Measurements from ENCODE around the gene TTC34. TPM values are rescaled to one million over a fixed set of nuclear protein-coding genes. Genes with fewer than 3 reads are reported as not detected.
A peak's percentile ranks its signal among the peaks of the same experiment; 100 is the strongest.

TTC34 gene
- total RNA-seq, 2 donors from 2014 or later = 0.41 to 0.63 TPM

GRCh38 chr1:2594641-2595131 is 206.8 kb downstream of the TTC34 start:
- H3K27me3 ChIP-seq (replicated peaks; ENCODE audit: insufficient read depth) = no peaks in the 10 kb centered on the region
- no peaks in the 10 kb centered on the region for H3K9me3 ChIP-seq
- H3K4me1 ChIP-seq (ENCODE audit: control insufficient read depth in 1 of 2, low read depth in 2 of 2) = no peaks in the 10 kb centered on the region
- no peak for DNase-seq (ENCODE audit: low spot score)
- TF ChIP-seq, protein P1, sequence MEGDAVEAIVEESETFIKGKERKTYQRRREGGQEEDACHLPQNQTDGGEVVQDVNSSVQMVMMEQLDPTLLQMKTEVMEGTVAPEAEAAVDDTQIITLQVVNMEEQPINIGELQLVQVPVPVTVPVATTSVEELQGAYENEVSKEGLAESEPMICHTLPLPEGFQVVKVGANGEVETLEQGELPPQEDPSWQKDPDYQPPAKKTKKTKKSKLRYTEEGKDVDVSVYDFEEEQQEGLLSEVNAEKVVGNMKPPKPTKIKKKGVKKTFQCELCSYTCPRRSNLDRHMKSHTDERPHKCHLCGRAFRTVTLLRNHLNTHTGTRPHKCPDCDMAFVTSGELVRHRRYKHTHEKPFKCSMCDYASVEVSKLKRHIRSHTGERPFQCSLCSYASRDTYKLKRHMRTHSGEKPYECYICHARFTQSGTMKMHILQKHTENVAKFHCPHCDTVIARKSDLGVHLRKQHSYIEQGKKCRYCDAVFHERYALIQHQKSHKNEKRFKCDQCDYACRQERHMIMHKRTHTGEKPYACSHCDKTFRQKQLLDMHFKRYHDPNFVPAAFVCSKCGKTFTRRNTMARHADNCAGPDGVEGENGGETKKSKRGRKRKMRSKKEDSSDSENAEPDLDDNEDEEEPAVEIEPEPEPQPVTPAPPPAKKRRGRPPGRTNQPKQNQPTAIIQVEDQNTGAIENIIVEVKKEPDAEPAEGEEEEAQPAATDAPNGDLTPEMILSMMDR (IDR thresholded peaks at IDR 0.05) = no peak
- ATAC-seq (ENCODE audit: insufficient number of reproducible peaks, low FRiP score, low read depth) = no peak
- no peak overlapping the region for H3K4me3 ChIP-seq
- H3K27ac ChIP-seq = no peak overlapping the region
- no peaks in the 10 kb centered on the region for H3K36me3 ChIP-seq

DNA sequence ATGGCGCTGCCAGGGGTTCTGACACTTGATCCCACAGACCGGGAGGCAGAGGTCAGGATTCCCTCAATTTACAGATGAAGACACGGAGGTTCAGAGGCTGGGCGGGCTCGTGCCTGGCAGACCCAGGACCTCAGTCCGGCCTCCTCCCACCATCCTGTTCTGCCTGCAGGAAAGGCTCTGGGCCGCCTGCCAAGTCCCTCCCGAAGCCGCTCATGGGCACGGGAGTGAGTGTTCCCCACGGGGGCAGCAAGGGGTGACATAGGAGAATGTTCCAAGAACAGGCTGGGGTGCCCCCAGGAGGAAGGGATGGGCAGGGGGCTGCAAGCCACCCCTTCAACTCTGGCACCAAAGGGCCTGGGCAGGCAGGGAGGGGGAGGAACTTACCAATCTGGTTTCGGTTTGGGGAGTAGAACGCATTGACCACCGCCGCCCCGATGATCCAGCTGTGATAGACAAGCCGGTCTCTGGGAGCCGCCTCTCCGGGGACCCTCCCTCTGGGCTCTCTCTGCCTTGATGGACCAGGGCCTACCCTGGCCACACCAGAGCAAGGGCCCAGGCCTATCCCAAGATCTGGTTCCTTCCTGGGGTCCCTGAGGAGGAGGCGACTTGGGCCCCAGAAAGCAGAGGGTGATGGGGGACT is 207.4 kb downstream of the TTC34 start:
- TF ChIP-seq, protein P1 (IDR thresholded peaks at IDR 0.05) = no peak
- no peaks in the 10 kb centered on the region for H3K36me3 ChIP-seq
- H3K27ac ChIP-seq = no peak overlapping the region
- H3K9me3 ChIP-seq = no peaks in the 10 kb centered on the region
- ATAC-seq (ENCODE audit: insufficient number of reproducible peaks, low FRiP score, low read depth) (no peak), DNase-seq (ENCODE audit: low spot score) (no peak)
- no peaks in the 10 kb centered on the region for H3K4me1 ChIP-seq (ENCODE audit: control insufficient read depth in 1 of 2, low read depth in 2 of 2)
- no peaks in the 10 kb centered on the region for H3K27me3 ChIP-seq (replicated peaks; ENCODE audit: insufficient read depth)
- H3K4me3 ChIP-seq = peak overlapping the region; percentile 36

DNA sequence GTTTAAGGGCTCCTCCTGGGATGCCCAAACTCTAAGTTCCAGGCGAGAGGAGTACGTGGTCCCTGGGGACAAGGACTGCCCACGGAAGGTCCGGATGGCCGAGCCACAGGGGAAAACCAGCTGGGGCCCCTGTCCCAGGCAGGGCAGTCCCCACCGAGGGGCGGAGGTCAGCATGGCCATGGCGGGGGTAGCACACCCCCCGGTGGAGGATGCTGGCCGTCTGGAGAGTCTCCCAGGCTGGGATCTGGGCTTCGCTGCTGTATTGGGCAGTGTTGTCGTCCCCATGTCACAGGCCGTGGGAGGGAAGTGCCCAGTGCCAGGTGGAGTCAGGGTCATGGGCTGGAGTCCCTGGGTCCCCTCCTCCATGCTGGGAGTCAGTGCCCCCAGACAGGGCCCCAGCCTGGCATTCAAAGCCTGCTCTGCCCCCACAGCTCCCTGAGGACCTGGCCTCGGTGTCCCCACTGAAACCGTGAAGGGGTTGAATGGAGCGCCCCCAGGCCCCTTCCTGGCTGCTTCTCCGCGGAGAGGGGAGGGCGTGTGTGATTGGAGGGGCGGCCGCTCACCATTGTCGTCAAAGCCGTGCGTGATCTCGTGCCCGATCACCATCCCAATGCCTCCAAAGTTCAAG is 208.1 kb downstream of the TTC34 start:
- TF ChIP-seq, protein P1 (IDR thresholded peaks at IDR 0.05) = no peak
- DNase-seq (ENCODE audit: low spot score) (no peak), ATAC-seq (ENCODE audit: insufficient number of reproducible peaks, low FRiP score, low read depth) (no peak)
- no peaks in the 10 kb centered on the region for H3K36me3 ChIP-seq
- no peaks in the 10 kb centered on the region for H3K27me3 ChIP-seq (replicated peaks; ENCODE audit: insufficient read depth)
- H3K4me1 ChIP-seq (ENCODE audit: control insufficient read depth in 1 of 2, low read depth in 2 of 2) = no peaks in the 10 kb centered on the region
- H3K4me3 ChIP-seq = no peak overlapping the region
- H3K27ac ChIP-seq = no peak overlapping the region
- no peaks in the 10 kb centered on the region for H3K9me3 ChIP-seq

DNA sequence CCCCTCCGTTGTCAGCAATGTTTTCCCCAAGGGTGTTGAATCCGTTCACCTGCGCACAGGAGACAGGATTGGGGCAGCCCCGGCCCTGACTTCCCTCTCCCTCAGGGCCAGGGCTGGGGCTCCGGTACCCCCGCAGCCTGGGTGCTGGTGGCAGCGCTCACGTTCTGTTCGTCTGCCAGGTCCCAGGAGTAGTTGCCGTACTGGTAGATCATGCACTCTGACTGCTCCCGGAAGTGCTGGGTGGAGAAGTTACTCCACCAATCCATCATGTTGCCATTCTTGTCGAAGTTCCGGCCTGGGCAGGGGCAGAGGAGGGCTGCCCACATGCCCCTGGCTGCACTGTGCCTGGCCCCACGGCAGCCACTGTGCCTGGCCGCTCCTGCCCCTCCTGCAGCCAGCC is 208.8 kb downstream of the TTC34 start:
- DNase-seq (ENCODE audit: low spot score) (no peak), ATAC-seq (ENCODE audit: insufficient number of reproducible peaks, low FRiP score, low read depth) (no peak)
- H3K4me1 ChIP-seq (ENCODE audit: control insufficient read depth in 1 of 2, low read depth in 2 of 2) = peaks cover 0 to 3% of the 10 kb centered on the region in 2 donors
- no peaks in the 10 kb centered on the region for H3K36me3 ChIP-seq
- TF ChIP-seq, protein P1 (IDR thresholded peaks at IDR 0.05) = no peak
- H3K9me3 ChIP-seq = no peaks in the 10 kb centered on the region
- H3K27me3 ChIP-seq (replicated peaks; ENCODE audit: insufficient read depth) = no peaks in the 10 kb centered on the region
- no peak overlapping the region for H3K27ac ChIP-seq
- no peak overlapping the region for H3K4me3 ChIP-seq

DNA sequence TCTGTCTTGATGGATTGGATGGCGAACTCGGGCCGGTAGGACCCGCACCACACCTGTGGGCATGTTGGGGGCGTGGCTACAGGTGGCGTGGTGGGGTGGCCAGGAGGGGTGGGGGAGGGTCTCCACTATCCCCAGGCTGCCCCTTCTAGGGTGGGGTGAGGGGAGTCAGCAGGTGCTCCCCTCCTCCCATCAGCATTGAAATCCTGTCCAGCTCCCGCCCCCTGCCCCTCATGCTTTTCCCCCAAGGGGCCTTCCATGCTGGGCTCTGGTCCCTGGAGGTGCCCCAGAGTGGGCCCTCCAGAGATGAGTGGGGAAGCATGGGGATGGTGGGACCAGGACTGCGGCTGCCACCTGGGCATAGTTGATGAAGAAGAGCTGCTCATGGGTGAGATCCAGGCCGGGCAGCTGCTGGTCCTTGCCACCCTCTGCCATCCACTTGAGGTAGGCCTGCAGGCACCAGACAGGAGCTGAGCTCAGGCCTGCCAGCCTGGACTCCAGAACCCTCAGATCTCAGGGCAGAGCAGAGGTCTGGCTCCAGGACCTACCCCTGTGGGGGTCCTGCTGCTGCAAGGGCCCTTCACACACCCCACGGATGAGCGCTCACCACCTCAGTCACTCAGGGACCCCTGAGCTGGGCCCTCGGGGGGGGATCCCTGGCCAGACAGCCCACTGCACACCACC is 209.8 kb downstream of the TTC34 start:
- DNase-seq (ENCODE audit: low spot score) (no peak), ATAC-seq (ENCODE audit: insufficient number of reproducible peaks, low FRiP score, low read depth) (no peak)
- Histone ChIP-seq H3K36me3 (no peaks in the 10 kb centered on the region), H3K4me3 (no peak overlapping the region), H3K27me3 (replicated peaks; ENCODE audit: insufficient read depth) (no peaks in the 10 kb centered on the region), H3K9me3 (no peaks in the 10 kb centered on the region), H3K27ac (no peak overlapping the region), H3K4me1 (ENCODE audit: control insufficient read depth in 1 of 2, low read depth in 2 of 2) (peaks cover 4 to 10% of the 10 kb centered on the region in 2 donors)
- TF ChIP-seq, protein P1 (IDR thresholded peaks at IDR 0.05) = no peak

Data from thoracic aorta (tissue), 2 donors.